Neural progenitor cell (in vitro differentiated cells): Measurements from ENCODE around the gene FER1L5. TPM values are rescaled to one million over a fixed set of nuclear protein-coding genes. Genes with fewer than 3 reads are reported as not detected.

Experiments used
- DNase-seq: peaks from one replicate; pipeline ENCODE4 v3.0.0-alpha.2; 2016; ENCODE audit warnings: low spot score
- H2AFZ ChIP-seq: fragments of 200-600 bp; sonication (generic); replicated peaks from 2 replicates; pipeline ENCODE4 v1.6.1; 2016; ENCODE audit warnings: antibody characterized with exemption
- H3F3A ChIP-seq: fragments of 200-600 bp; sonication (generic); 2 replicates; pipeline ENCODE4 v1.6.1; 2016; ENCODE audit warnings: antibody characterized with exemption, low read depth
- H3K27ac ChIP-seq: fragments of 200-600 bp; sonication (generic); 2 replicates; pipeline ENCODE4 v1.5.1; 2016; ENCODE audit warnings: mild to moderate bottlenecking
- H3K27me3 ChIP-seq: fragments of 200-600 bp; sonication (generic); 2 replicates; pipeline ENCODE4 v1.6.1; 2016; ENCODE audit warnings: mild to moderate bottlenecking, moderate library complexity
- H3K36me3 ChIP-seq: fragments of 200-600 bp; sonication (generic); 2 replicates; pipeline ENCODE4 v1.5.1; 2016
- H3K4me1 ChIP-seq: fragments of 200-600 bp; sonication (generic); 2 replicates; pipeline ENCODE4 v1.6.1; 2016; ENCODE audit warnings: mixed run types
- H3K4me2 ChIP-seq: fragments of 200-600 bp; sonication (generic); 2 replicates; pipeline ENCODE4 v1.6.1; 2016
- H3K4me3 ChIP-seq: fragments of 200-600 bp; sonication (generic); 2 replicates; pipeline ENCODE4 v1.5.1; 2016
- H3K79me2 ChIP-seq: fragments of 200-600 bp; sonication (generic); 2 replicates; pipeline ENCODE4 v1.6.1; 2016; ENCODE audit warnings: low read depth
- H3K9ac ChIP-seq: fragments of 200-600 bp; sonication (generic); 2 replicates; pipeline ENCODE4 v1.6.1; 2016
- H3K9me3 ChIP-seq: fragments of 200-600 bp; sonication (generic); 2 replicates; pipeline ENCODE4 v1.5.1; 2016; ENCODE audit warnings: low read depth
- H4K20me1 ChIP-seq: fragments of 200-600 bp; sonication (generic); 2 replicates; pipeline ENCODE4 v1.6.1; 2016; ENCODE audit warnings: low read depth
- H3K27ac Mint-ChIP-seq: 3 replicates; pipeline ENCODE4 v1.8.0; 2021; ENCODE audit warnings: mixed read lengths
- H3K27me3 Mint-ChIP-seq: 2 replicates; pipeline ENCODE4 v1.8.0; 2022; ENCODE audit warnings: low read depth, mild to moderate bottlenecking, inconsistent platforms, moderate library complexity, mixed read lengths; ENCODE audit not compliant: insufficient read depth
- H3K36me3 Mint-ChIP-seq: 3 replicates; pipeline ENCODE4 v1.8.0; 2021; ENCODE audit warnings: mixed read lengths
- H3K4me1 Mint-ChIP-seq: 3 replicates; pipeline ENCODE4 v1.8.0; 2021; ENCODE audit warnings: mixed read lengths
- H3K4me3 Mint-ChIP-seq: 3 replicates; pipeline ENCODE4 v1.8.0; 2021; ENCODE audit warnings: mild to moderate bottlenecking, moderate library complexity, mixed read lengths
- H3K9me3 Mint-ChIP-seq: 3 replicates; pipeline ENCODE4 v1.8.0; 2020; ENCODE audit warnings: mixed read lengths
- CTCF ChIP-seq: fragments of 200-600 bp; sonication (generic); IDR thresholded peaks from 2 replicates; pipeline ENCODE4 v1.5.1; 2017; ENCODE audit warnings: antibody characterized with exemption, mild to moderate bottlenecking
- EZH2 ChIP-seq: fragments of 200-600 bp; sonication (generic); IDR thresholded peaks from 2 replicates; pipeline ENCODE4 v1.6.1; 2017; ENCODE audit warnings: antibody characterized with exemption, mild to moderate bottlenecking, moderate library complexity
- EZH2phosphoT487 ChIP-seq: fragments of 200-600 bp; sonication (generic); IDR thresholded peaks from 2 replicates; pipeline ENCODE4 v1.6.1; 2017; ENCODE audit warnings: antibody characterized with exemption
- total RNA-seq: library from RNA; depleted of rRNA; stranded (reverse); fragments of >200 nt; gene quantifications from 2 replicates; pipeline ENCODE4 v1.2.3, GENCODE V29; 2015; ENCODE audit warnings: low replicate concordance

FER1L5 gene
- total RNA-seq, 1 donor from 2014 or later, result 1.7 TPM

- Histone ChIP-seq H3F3A (no peaks in the 10 kb centered on the region), H3K36me3 (peaks cover 11% of the 10 kb centered on the region), H3K9ac (no peak overlapping the region), H3K4me2 (no peak overlapping the region), H3K79me2 (peaks cover 49% of the 10 kb centered on the region), H4K20me1 (peaks cover 10% of the 10 kb centered on the region), H2AFZ (no peak overlapping the region), H3K9me3 (no peaks in the 10 kb centered on the region), H3K27me3 (no peaks in the 10 kb centered on the region), H3K4me3 (no peak overlapping the region), H3K27ac (no peak overlapping the region), H3K4me1 (no peaks in the 10 kb centered on the region)
- Mint-ChIP-seq H3K27me3 (no peaks in the 10 kb centered on the region), H3K4me1 (peaks cover 14% of the 10 kb centered on the region), H3K4me3 (no peak overlapping the region), H3K27ac (no peak overlapping the region), H3K9me3 (no peaks in the 10 kb centered on the region), H3K36me3 (peaks cover 17% of the 10 kb centered on the region)
- TF ChIP-seq CTCF (no peak), EZH2phosphoT487 (no peak), EZH2 (no peak)
- no peak for DNase-seq
Observed at GRCh38 chr2:96625571-96626552, 16.7 kb upstream of the FER1L5 start.

GRCh38 chr2:96626553-96626942, 16.0 kb upstream of the FER1L5 start:
- no peak overlapping the region for H3K4me2 ChIP-seq
- H3K4me3 Mint-ChIP-seq, result no peak overlapping the region
- no peaks in the 10 kb centered on the region for H3K27me3 ChIP-seq
- peaks cover 4% of the 10 kb centered on the region for H3F3A ChIP-seq
- no peak overlapping the region for H3K27ac Mint-ChIP-seq
- H3K36me3 ChIP-seq, result peaks cover 11% of the 10 kb centered on the region
- no peaks in the 10 kb centered on the region for H3K4me1 ChIP-seq
- no peaks in the 10 kb centered on the region for H3K27me3 Mint-ChIP-seq
- peaks cover 52% of the 10 kb centered on the region for H3K79me2 ChIP-seq
- H3K4me3 ChIP-seq, result no peak overlapping the region
- H3K9me3 Mint-ChIP-seq, result no peaks in the 10 kb centered on the region
- DNase-seq, result no peak
- no peak overlapping the region for H3K9ac ChIP-seq
- H2AFZ ChIP-seq, result no peak overlapping the region
- peaks cover 24% of the 10 kb centered on the region for H3K36me3 Mint-ChIP-seq
- no peaks in the 10 kb centered on the region for H3K9me3 ChIP-seq
- no peak for TF ChIP-seq CTCF
- no peak for TF ChIP-seq EZH2
- TF ChIP-seq EZH2phosphoT487, result no peak
- no peak overlapping the region for H3K27ac ChIP-seq
- peaks cover 14% of the 10 kb centered on the region for H3K4me1 Mint-ChIP-seq
- H4K20me1 ChIP-seq, result peaks cover 10% of the 10 kb centered on the region

- Histone ChIP-seq H3K36me3 (peaks cover 11% of the 10 kb centered on the region), H3K79me2 (peaks cover 74% of the 10 kb centered on the region)
- no peaks in the 10 kb centered on the region for H3K9me3 Mint-ChIP-seq
Observed at GRCh38 chr2:96631804-96632435, 10.6 kb upstream of the FER1L5 start.

More at GRCh38 chr2:96631804-96632435, 10.6 kb upstream of the FER1L5 start:
- TF ChIP-seq EZH2phosphoT487 (no peak), CTCF (no peak), EZH2 (no peak)
- no peak overlapping the region for H3K4me3 ChIP-seq
- H3K27me3 ChIP-seq, result no peaks in the 10 kb centered on the region
- H3K9me3 ChIP-seq, result no peaks in the 10 kb centered on the region
- no peak overlapping the region for H3K27ac Mint-ChIP-seq
- DNase-seq, result no peak
- no peaks in the 10 kb centered on the region for H3K27me3 Mint-ChIP-seq
- H3K4me1 Mint-ChIP-seq, result peaks cover 11% of the 10 kb centered on the region
- H3K4me1 ChIP-seq, result peaks cover 9% of the 10 kb centered on the region
- H3K27ac ChIP-seq, result no peak overlapping the region
- H3K9ac ChIP-seq, result no peak overlapping the region
- H3K4me3 Mint-ChIP-seq, result no peak overlapping the region
- H3K36me3 Mint-ChIP-seq, result peaks cover 32% of the 10 kb centered on the region
- no peak overlapping the region for H3K4me2 ChIP-seq
- no peak overlapping the region for H2AFZ ChIP-seq
- peaks cover 4% of the 10 kb centered on the region for H3F3A ChIP-seq
- H4K20me1 ChIP-seq, result peaks cover 33% of the 10 kb centered on the region
